H9 (cell line): ENCODE results near the gene GSG1L2. TPM values are rescaled to one million over a fixed set of nuclear protein-coding genes. Genes with fewer than 3 reads are reported as not detected.

ENCODE experiments used
- DNase-seq: peaks from one replicate; pipeline ENCODE4 v3.0.0-alpha.2; 2017
- H2AFZ ChIP-seq: one replicate; pipeline ENCODE4 v1.6.1; 2013; ENCODE audit warnings: mild to moderate bottlenecking, low read length, control low read depth, moderate library complexity
- H2AK5ac ChIP-seq: 2 replicates; pipeline ENCODE4 v1.6.1; 2013; ENCODE audit warnings: low read length, control low read depth, mixed read lengths; ENCODE audit not compliant: insufficient read length
- H2BK120ac ChIP-seq: one replicate; pipeline ENCODE4 v1.6.1; 2013; ENCODE audit warnings: low read depth, mild to moderate bottlenecking, low read length, control low read depth, inconsistent platforms; ENCODE audit not compliant: poor library complexity, severe bottlenecking
- H2BK12ac ChIP-seq: 2 replicates; pipeline ENCODE4 v1.6.1; 2013; ENCODE audit warnings: low read length, control low read depth, mixed read lengths, low read depth; ENCODE audit not compliant: insufficient read length
- H2BK15ac ChIP-seq: 2 replicates; pipeline ENCODE4 v1.6.1; 2013; ENCODE audit warnings: low read depth, low read length, control low read depth
- H2BK20ac ChIP-seq: one replicate; pipeline ENCODE4 v1.6.1; 2013; ENCODE audit warnings: low read depth, mild to moderate bottlenecking, low read length, control low read depth, inconsistent platforms; ENCODE audit not compliant: poor library complexity, severe bottlenecking
- H2BK5ac ChIP-seq: 2 replicates; pipeline ENCODE4 v1.6.1; 2013; ENCODE audit warnings: low read length, control low read depth, mixed read lengths; ENCODE audit not compliant: insufficient read length
- H3K14ac ChIP-seq: 2 replicates; pipeline ENCODE4 v1.6.1; 2013; ENCODE audit warnings: low read length, control low read depth; ENCODE audit not compliant: insufficient read depth
- H3K18ac ChIP-seq: 2 replicates; pipeline ENCODE4 v1.6.1; 2013; ENCODE audit warnings: low read depth, mild to moderate bottlenecking, mixed read lengths, low read length, control low read depth; ENCODE audit not compliant: insufficient read length
- H3K23ac ChIP-seq: 2 replicates; pipeline ENCODE4 v1.6.1; 2013; ENCODE audit warnings: low read length, control low read depth, mixed read lengths, low read depth; ENCODE audit not compliant: insufficient read length
- H3K23me2 ChIP-seq: 2 replicates; pipeline ENCODE4 v1.6.1; 2013; ENCODE audit warnings: low read depth, mild to moderate bottlenecking, mixed read lengths, low read length, control low read depth; ENCODE audit not compliant: insufficient read length, poor library complexity, severe bottlenecking
- H3K27ac ChIP-seq: 2 replicates; pipeline ENCODE4 v1.5.1; 2013; ENCODE audit warnings: low read length, control low read depth, mixed read lengths, low read depth; ENCODE audit not compliant: insufficient read length
- H3K27me3 ChIP-seq: 2 replicates; pipeline ENCODE4 v1.6.1; 2013; ENCODE audit warnings: low read length, control low read depth, inconsistent platforms; ENCODE audit not compliant: insufficient read depth
- H3K4ac ChIP-seq: 2 replicates; pipeline ENCODE4 v1.6.1; 2013; ENCODE audit warnings: low read depth, mild to moderate bottlenecking, control low read depth, inconsistent platforms, low read length, moderate library complexity
- H3K4me1 ChIP-seq: 2 replicates; pipeline ENCODE4 v1.6.1; 2013; ENCODE audit warnings: low read length, control low read depth, inconsistent platforms; ENCODE audit not compliant: insufficient read depth
- H3K4me2 ChIP-seq: 2 replicates; pipeline ENCODE4 v1.6.1; 2013; ENCODE audit warnings: low read length, control low read depth, mixed read lengths; ENCODE audit not compliant: insufficient read length, insufficient read depth
- H3K56ac ChIP-seq: 2 replicates; pipeline ENCODE4 v1.6.1; 2013; ENCODE audit warnings: low read depth, mild to moderate bottlenecking, mixed read lengths, low read length, control low read depth; ENCODE audit not compliant: insufficient read length
- H3K79me1 ChIP-seq: 2 replicates; pipeline ENCODE4 v1.6.1; 2013; ENCODE audit warnings: low read depth, mild to moderate bottlenecking, moderate library complexity, low read length, control low read depth, inconsistent platforms; ENCODE audit not compliant: insufficient read depth, poor library complexity, severe bottlenecking
- H3K79me2 ChIP-seq: 2 replicates; pipeline ENCODE4 v1.6.1; 2013; ENCODE audit warnings: low read length, control low read depth, inconsistent platforms; ENCODE audit not compliant: insufficient read depth
- H3K9ac ChIP-seq: 2 replicates; pipeline ENCODE4 v1.6.1; 2013; ENCODE audit warnings: low read length, control low read depth, mixed read lengths; ENCODE audit not compliant: insufficient read length; ENCODE audit errors: extremely low read depth
- H3K9me3 ChIP-seq: one replicate; pipeline ENCODE4 v1.6.1; 2013; ENCODE audit warnings: low read depth, low read length, inconsistent platforms; ENCODE audit not compliant: control insufficient read depth
- H3T11ph ChIP-seq: one replicate; pipeline ENCODE4 v1.6.1; 2013; ENCODE audit warnings: mild to moderate bottlenecking, low read length, control low read depth, inconsistent platforms
- H4K20me1 ChIP-seq: one replicate; pipeline ENCODE4 v1.6.1; 2013; ENCODE audit not compliant: control insufficient read depth, insufficient read length, insufficient read depth
- H4K5ac ChIP-seq: 2 replicates; pipeline ENCODE4 v1.6.1; 2013; ENCODE audit warnings: low read depth, mild to moderate bottlenecking, mixed read lengths, low read length, control low read depth; ENCODE audit not compliant: insufficient read length
- H4K8ac ChIP-seq: replicated peaks from 2 replicates; pipeline ENCODE4 v1.6.1; 2013; ENCODE audit warnings: low read length, control low read depth, mixed read lengths, low read depth; ENCODE audit not compliant: insufficient read length
- H4K91ac ChIP-seq: 2 replicates; pipeline ENCODE4 v1.6.1; 2013; ENCODE audit warnings: low read depth, mild to moderate bottlenecking, moderate library complexity, mixed read lengths, low read length, control low read depth; ENCODE audit not compliant: insufficient read length
- H3K27ac Mint-ChIP-seq, 3 experiments: 2 replicates in 2 of 3; 3 replicates in 1 of 3; pipeline ENCODE4 v1.8.0; 2020 to 2021; ENCODE audit warnings: mixed read lengths in 3 of 3, mild to moderate bottlenecking in 1 of 3, moderate library complexity in 1 of 3
- H3K27me3 Mint-ChIP-seq: 2 replicates; pipeline ENCODE4 v1.8.0; 2021; ENCODE audit warnings: low read depth, mild to moderate bottlenecking, moderate library complexity, mixed read lengths
- H3K36me3 Mint-ChIP-seq, 3 experiments: 2 replicates in 2 of 3; 3 replicates in 1 of 3; pipeline ENCODE4 v1.8.0; 2020 to 2021; ENCODE audit warnings: low read depth in 3 of 3, mixed read lengths in 3 of 3; ENCODE audit not compliant: insufficient read depth in 1 of 3
- H3K4me1 Mint-ChIP-seq, 2 experiments: 2 replicates each; pipeline ENCODE4 v1.8.0; 2020; ENCODE audit warnings: mixed read lengths in 2 of 2
- H3K4me3 Mint-ChIP-seq, 2 experiments: 2 replicates in 1 of 2; 3 replicates in 1 of 2; pipeline ENCODE4 v1.8.0; 2020 to 2021; ENCODE audit warnings: mild to moderate bottlenecking in 2 of 2, mixed read lengths in 2 of 2, moderate library complexity in 1 of 2
- H3K9me3 Mint-ChIP-seq, 2 experiments: 2 replicates in 1 of 2; 3 replicates in 1 of 2; pipeline ENCODE4 v1.8.0; 2020; ENCODE audit warnings: mild to moderate bottlenecking in 2 of 2, mixed read lengths in 2 of 2, moderate library complexity in 1 of 2
- WGBS: extraction: QIAGEN DNeasy Blood & Tissue Kit; methylation state at CpG from one replicate; pipeline ENCODE4 v1.1.7; 2013; ENCODE audit warnings: missing lambda C conversion rate, low lambda C conversion rate, mixed read lengths; ENCODE audit not compliant: insufficient read length; ENCODE audit errors: extremely low coverage; 5-methylcytosine and 5-hydroxymethylcytosine counted together
- total RNA-seq: library from RNA; stranded (reverse); gene quantifications from 2 replicates; pipeline ENCODE4 v1.2.1, GENCODE V29; 2021
- TF ChIP-seq, protein P1 (sequence below): fragments of 200-600 bp; sonication (generic); conservative IDR thresholded peaks from 3 replicates; pipeline ENCODE4 v1.8.0; 2021; ENCODE audit warnings: antibody characterized with exemption, mild to moderate bottlenecking

GSG1L2 gene
- total RNA-seq, 1 experiment from 2014 or later = not detected

DNA sequence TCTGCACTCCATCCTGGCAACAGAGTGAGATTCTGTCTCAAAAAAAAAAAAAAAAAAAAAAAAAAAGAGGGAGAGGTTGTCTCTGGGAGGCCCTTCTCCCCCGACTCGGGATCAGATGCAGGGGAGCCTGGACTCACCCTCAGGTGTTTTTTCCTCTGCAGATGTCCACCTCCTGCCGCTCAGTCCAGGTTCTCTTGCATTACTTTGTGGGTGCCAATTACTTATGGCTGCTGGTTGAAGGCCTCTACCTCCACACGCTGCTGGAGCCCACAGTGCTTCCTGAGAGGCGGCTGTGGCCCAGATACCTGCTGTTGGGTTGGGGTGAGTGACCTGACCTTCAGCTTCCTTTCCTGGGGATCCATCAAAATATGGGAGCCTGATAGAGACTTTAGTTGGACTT lies 37.9 kb upstream of the GSG1L2 start:
- H4K20me1 ChIP-seq = no peaks in the 10 kb centered on the region
- no peak overlapping the region for H3K27ac ChIP-seq
- H3K23me2 ChIP-seq = no peaks in the 10 kb centered on the region
- no peaks in the 10 kb centered on the region for H3K9me3 ChIP-seq
- no peaks in the 10 kb centered on the region for H3K4me1 Mint-ChIP-seq
- no peak overlapping the region for H3K18ac ChIP-seq
- H4K5ac ChIP-seq = no peak overlapping the region
- H3K14ac ChIP-seq = no peak overlapping the region
- H2BK120ac ChIP-seq = no peak overlapping the region
- H4K8ac ChIP-seq = no peak overlapping the region
- no peak overlapping the region for H3K4ac ChIP-seq
- H3K56ac ChIP-seq = no peak overlapping the region
- no peaks in the 10 kb centered on the region for H3K36me3 Mint-ChIP-seq
- peaks cover 8 to 25% of the 10 kb centered on the region in 2 experiments; a peak in 4 of 5 replicates for H3K9me3 Mint-ChIP-seq
- DNase-seq = peak; percentile 13
- TF ChIP-seq, protein P1, sequence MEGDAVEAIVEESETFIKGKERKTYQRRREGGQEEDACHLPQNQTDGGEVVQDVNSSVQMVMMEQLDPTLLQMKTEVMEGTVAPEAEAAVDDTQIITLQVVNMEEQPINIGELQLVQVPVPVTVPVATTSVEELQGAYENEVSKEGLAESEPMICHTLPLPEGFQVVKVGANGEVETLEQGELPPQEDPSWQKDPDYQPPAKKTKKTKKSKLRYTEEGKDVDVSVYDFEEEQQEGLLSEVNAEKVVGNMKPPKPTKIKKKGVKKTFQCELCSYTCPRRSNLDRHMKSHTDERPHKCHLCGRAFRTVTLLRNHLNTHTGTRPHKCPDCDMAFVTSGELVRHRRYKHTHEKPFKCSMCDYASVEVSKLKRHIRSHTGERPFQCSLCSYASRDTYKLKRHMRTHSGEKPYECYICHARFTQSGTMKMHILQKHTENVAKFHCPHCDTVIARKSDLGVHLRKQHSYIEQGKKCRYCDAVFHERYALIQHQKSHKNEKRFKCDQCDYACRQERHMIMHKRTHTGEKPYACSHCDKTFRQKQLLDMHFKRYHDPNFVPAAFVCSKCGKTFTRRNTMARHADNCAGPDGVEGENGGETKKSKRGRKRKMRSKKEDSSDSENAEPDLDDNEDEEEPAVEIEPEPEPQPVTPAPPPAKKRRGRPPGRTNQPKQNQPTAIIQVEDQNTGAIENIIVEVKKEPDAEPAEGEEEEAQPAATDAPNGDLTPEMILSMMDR = no peak
- H3K79me2 ChIP-seq = no peaks in the 10 kb centered on the region
- peaks cover 8% of the 10 kb centered on the region for H3K27me3 Mint-ChIP-seq
- H3K27me3 ChIP-seq = no peaks in the 10 kb centered on the region
- WGBS = no CpG with 5 or more reads among the region's 5 CpGs
- H3T11ph ChIP-seq = no peak overlapping the region
- H4K91ac ChIP-seq = no peak overlapping the region
- no peak overlapping the region for H2BK20ac ChIP-seq
- no peak overlapping the region for H3K27ac Mint-ChIP-seq
- H3K9ac ChIP-seq = no peak overlapping the region
- no peaks in the 10 kb centered on the region for H3K79me1 ChIP-seq
- no peak overlapping the region for H2AK5ac ChIP-seq
- H3K4me3 Mint-ChIP-seq = no peak overlapping the region
- H2BK15ac ChIP-seq = no peak overlapping the region
- no peak overlapping the region for H2AFZ ChIP-seq
- no peak overlapping the region for H3K23ac ChIP-seq
- no peak overlapping the region for H2BK5ac ChIP-seq
- H3K4me1 ChIP-seq = no peaks in the 10 kb centered on the region
- H2BK12ac ChIP-seq = no peak overlapping the region
- no peak overlapping the region for H3K4me2 ChIP-seq
